ENCODE data around the gene SNX8.

- TF ChIP-seq POLR2A (IDR thresholded peaks at IDR 0.05) (no peak), CTCF (IDR thresholded peaks at IDR 0.05) (no peak)
Measured at GRCh38 chr7:2220506-2220905, 93.7 kb downstream of the SNX8 start.

All from lower leg skin (tissue), 3 donors.